A673 (cell line): ENCODE measurements around the gene GAB1. TPM values are rescaled to one million over a fixed set of nuclear protein-coding genes. Genes with fewer than 3 reads are reported as not detected.

Experiments used
- BruUV-seq: library from RNA; stranded (reverse); fragments of 400-500 nt; replicated peaks from 2 replicates; lab custom pipeline; 2021; lab: Mats Ljungman, UMichigan
- CTCF ChIA-PET: fragments of 300-600 bp; sonication (Branson Sonifier 250); formaldehyde crosslinking; loops from one replicate; lab custom pipeline; 2022; ENCODE audit warnings: antibody characterized with exemption; lab: Charles Lee
- POLR2A ChIA-PET: fragments of 300-600 bp; sonication (Branson Sonifier 250); formaldehyde crosslinking; loops from one replicate; lab custom pipeline; 2022; ENCODE audit warnings: antibody characterized with exemption; ENCODE audit not compliant: low non-redundant PET; lab: Charles Lee
- DNase-seq: peaks from one replicate; pipeline ENCODE4 v3.0.0-alpha.2; 2015; ENCODE audit warnings: low spot score
- H3K27ac ChIP-seq: fragments of 200-600 bp; sonication (generic); 2 replicates; pipeline ENCODE4 v1.5.1; 2016; ENCODE audit warnings: mixed run types, low read depth, mild to moderate bottlenecking, mixed read lengths, antibody characterized with exemption, low read length; ENCODE audit not compliant: poor library complexity, severe bottlenecking
- H3K27me3 ChIP-seq: fragments of 200-600 bp; sonication (generic); replicated peaks from 2 replicates; pipeline ENCODE4 v1.6.1; 2017; ENCODE audit warnings: mixed run types, low read depth, mild to moderate bottlenecking, mixed read lengths, antibody characterized with exemption, low read length; ENCODE audit not compliant: insufficient read depth, poor library complexity
- H3K36me3 ChIP-seq: fragments of 200-600 bp; sonication (generic); 2 replicates; pipeline ENCODE4 v1.6.1; 2016; ENCODE audit warnings: mixed run types, mild to moderate bottlenecking, mixed read lengths, antibody characterized with exemption, low read length; ENCODE audit not compliant: insufficient read depth, poor library complexity, severe bottlenecking
- H3K4me1 ChIP-seq: fragments of 200-600 bp; sonication (generic); 2 replicates; pipeline ENCODE4 v1.6.1; 2017; ENCODE audit warnings: mixed run types, mild to moderate bottlenecking, mixed read lengths, antibody characterized with exemption, low read length; ENCODE audit not compliant: insufficient read depth, poor library complexity, severe bottlenecking
- H3K4me3 ChIP-seq: fragments of 200-600 bp; sonication (generic); 2 replicates; pipeline ENCODE4 v1.5.1; 2016; ENCODE audit warnings: low read depth, mixed run types, mild to moderate bottlenecking, mixed read lengths, low read length; ENCODE audit not compliant: poor library complexity, severe bottlenecking
- H3K9me3 ChIP-seq: fragments of 200-600 bp; sonication (generic); 2 replicates; pipeline ENCODE4 v1.6.1; 2016; ENCODE audit warnings: mixed run types, low read depth, mild to moderate bottlenecking, mixed read lengths, antibody characterized with exemption, low read length; ENCODE audit not compliant: poor library complexity, severe bottlenecking
- EZH2 ChIP-seq: fragments of 200-600 bp; sonication (generic); IDR thresholded peaks from 2 replicates; pipeline ENCODE4 v1.6.1; 2017; ENCODE audit warnings: borderline replicate concordance, low read depth, mild to moderate bottlenecking, mixed read lengths, antibody characterized with exemption, low read length; ENCODE audit not compliant: poor library complexity, severe bottlenecking
- intact Hi-C: fragments of 100-400 bp; cut with micrococcal nuclease; formaldehyde crosslinking; loops from one replicate; pipeline ENCODE4 v1.10.0; 2022; ENCODE audit not compliant: unreplicated experiment
- total RNA-seq: library from RNA; stranded (reverse); gene quantifications from 2 replicates; pipeline ENCODE4 v1.2.3, GENCODE V29; 2021
- TF ChIP-seq, protein P1 (sequence below): fragments of 300-800, 200-600 bp; sonication (generic); conservative IDR thresholded peaks from 2 replicates; pipeline ENCODE4 v1.5.1; 2017; ENCODE audit warnings: low read depth, mild to moderate bottlenecking, antibody characterized with exemption, low read length, moderate library complexity, mixed read lengths

Gene GAB1
- total RNA-seq, 1 experiment from 2014 or later = 27.6 TPM

DNA sequence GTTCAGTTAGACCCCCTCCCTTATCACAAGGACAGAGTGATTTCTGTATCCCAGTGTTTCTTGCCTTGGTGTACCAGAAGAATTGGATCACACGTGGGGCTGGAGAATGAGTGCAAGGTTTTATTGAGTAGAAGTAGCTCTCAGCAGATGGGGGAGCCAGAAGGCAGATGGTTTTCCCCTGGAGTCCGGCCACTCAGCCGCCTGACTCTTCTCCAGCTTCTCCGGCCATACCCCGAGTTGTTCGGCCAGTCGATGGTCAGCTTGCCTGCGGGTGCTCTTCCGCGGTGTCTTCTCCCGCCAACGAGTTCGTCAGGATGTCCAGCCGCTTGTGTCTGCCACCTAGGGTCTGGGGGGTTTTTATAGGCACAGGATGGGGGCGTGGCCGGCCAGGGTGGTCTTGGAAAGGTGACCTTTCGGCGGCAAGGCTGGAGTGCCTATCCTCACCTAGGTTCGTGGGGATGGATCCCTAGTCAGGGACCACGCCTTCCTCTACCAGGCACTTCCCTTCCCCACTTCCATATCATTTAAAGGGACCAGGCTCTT is 14.5 kb downstream of the GAB1 start:
- BruUV-seq = no TSS peak
- POLR2A ChIA-PET = no interaction called here

DNA sequence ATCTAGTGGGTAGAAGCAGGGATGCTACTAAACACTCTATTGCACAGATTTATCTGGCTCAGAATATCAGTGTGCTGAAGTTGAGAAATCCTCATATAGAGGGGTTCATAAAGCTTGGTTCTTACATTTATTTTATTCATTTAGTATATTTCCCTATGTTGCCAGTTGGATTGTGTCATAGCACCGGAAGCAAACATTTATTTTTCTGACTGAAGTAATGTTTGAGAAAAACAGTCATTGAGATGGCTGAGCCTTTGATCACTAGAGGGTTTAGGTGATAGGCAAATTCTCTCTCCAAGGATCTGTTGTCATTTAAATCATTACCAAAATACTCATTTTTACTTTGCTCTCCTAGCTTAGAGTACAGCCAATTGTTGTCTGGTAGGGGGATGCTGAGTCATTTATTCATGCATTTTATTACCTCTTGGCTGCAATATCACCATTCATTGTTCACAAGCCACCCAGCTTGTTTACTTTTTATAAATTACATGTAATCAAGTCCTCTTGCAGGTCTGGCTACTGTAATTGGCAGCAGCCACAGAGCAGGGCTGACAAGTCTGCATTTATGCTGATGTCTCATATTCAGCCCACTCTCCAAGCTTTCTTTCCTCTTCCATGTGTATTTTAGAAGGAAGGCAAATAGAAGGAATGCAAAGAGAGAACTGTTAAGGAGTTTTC is 15.2 kb downstream of the GAB1 start:
- POLR2A ChIA-PET = no interaction called here
- H3K4me1 ChIP-seq = peaks cover 57% of the 10 kb centered on the region
- no peak for DNase-seq
- peak overlapping the region; percentile 33 for H3K27ac ChIP-seq
- BruUV-seq = no TSS peak
- H3K36me3 ChIP-seq = no peaks in the 10 kb centered on the region
- no peaks in the 10 kb centered on the region for H3K27me3 ChIP-seq
- CTCF ChIA-PET = no interaction called here
- TF ChIP-seq, protein P1, sequence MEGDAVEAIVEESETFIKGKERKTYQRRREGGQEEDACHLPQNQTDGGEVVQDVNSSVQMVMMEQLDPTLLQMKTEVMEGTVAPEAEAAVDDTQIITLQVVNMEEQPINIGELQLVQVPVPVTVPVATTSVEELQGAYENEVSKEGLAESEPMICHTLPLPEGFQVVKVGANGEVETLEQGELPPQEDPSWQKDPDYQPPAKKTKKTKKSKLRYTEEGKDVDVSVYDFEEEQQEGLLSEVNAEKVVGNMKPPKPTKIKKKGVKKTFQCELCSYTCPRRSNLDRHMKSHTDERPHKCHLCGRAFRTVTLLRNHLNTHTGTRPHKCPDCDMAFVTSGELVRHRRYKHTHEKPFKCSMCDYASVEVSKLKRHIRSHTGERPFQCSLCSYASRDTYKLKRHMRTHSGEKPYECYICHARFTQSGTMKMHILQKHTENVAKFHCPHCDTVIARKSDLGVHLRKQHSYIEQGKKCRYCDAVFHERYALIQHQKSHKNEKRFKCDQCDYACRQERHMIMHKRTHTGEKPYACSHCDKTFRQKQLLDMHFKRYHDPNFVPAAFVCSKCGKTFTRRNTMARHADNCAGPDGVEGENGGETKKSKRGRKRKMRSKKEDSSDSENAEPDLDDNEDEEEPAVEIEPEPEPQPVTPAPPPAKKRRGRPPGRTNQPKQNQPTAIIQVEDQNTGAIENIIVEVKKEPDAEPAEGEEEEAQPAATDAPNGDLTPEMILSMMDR = no peak
- no peak for TF ChIP-seq EZH2
- intact Hi-C loops = no loop called here
- H3K9me3 ChIP-seq = no peaks in the 10 kb centered on the region
- H3K4me3 ChIP-seq = no peak overlapping the region

More for the DNA sequence above, 14.5 kb downstream of the GAB1 start:
- CTCF ChIA-PET = no interaction called here
- Histone ChIP-seq H3K4me1 (peaks cover 50% of the 10 kb centered on the region), H3K27me3 (no peaks in the 10 kb centered on the region), H3K27ac (no peak overlapping the region), H3K4me3 (no peak overlapping the region), H3K9me3 (no peaks in the 10 kb centered on the region), H3K36me3 (no peaks in the 10 kb centered on the region)
- TF ChIP-seq, protein P1 = no peak
- no peak for TF ChIP-seq EZH2
- DNase-seq = no peak
- intact Hi-C loops = no loop called here

DNA sequence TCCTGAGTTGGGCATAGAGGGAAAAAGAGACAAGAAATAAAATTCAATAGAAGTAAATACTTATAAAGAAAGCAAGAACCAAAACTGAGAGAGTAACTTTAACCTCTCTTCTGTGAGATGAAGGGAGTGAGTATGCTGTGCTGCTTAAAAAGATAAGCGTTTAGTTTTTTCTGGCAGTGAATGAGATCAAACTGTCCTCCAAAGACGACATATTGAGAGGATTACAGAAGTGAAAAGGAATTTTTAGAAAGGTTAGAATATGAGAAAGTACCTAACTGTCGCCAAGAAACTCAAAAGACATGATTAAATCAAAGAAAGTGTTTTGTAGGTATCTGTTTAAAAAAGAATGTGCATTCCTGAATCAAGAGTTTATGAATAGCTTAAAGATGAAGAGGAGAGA is 16.0 kb downstream of the GAB1 start:
- no peaks in the 10 kb centered on the region for H3K9me3 ChIP-seq
- H3K4me3 ChIP-seq = no peak overlapping the region
- intact Hi-C loops = no loop called here
- no TSS peak for BruUV-seq
- no peak for DNase-seq
- H3K27ac ChIP-seq = peak overlapping the region; percentile 33
- H3K27me3 ChIP-seq = no peaks in the 10 kb centered on the region
- no peak for TF ChIP-seq EZH2
- TF ChIP-seq, protein P1 = no peak
- peaks cover 65% of the 10 kb centered on the region for H3K4me1 ChIP-seq
- CTCF ChIA-PET = no interaction called here
- no peaks in the 10 kb centered on the region for H3K36me3 ChIP-seq
- POLR2A ChIA-PET = no interaction called here
